Astrocyte of the cerebellum (primary cell): ENCODE data around the gene PLB1.
A peak's percentile ranks its signal among the peaks of the same experiment; 100 is the strongest.

Experiments used
- DNase-seq: peaks from one replicate; pipeline ENCODE4 v3.0.0-alpha.2; 2011; ENCODE audit warnings: low read depth
- H3K4me3 ChIP-seq: 2 replicates; pipeline ENCODE4 v1.5.1; 2011; ENCODE audit warnings: mild to moderate bottlenecking, low read depth, low read length, moderate library complexity
- in situ Hi-C: cut with HindIII; loops from 2 replicates; pipeline ENCODE4 v1.10.0; 2017; ENCODE audit warnings: low sequenced_read_pairs
- TF ChIP-seq, protein P1 (sequence below): IDR thresholded peaks from 2 replicates; pipeline ENCODE4 v1.5.1; 2012; ENCODE audit warnings: low read length, low read depth, moderate library complexity, mild to moderate bottlenecking; ENCODE audit errors: missing control alignments

Gene PLB1

DNA sequence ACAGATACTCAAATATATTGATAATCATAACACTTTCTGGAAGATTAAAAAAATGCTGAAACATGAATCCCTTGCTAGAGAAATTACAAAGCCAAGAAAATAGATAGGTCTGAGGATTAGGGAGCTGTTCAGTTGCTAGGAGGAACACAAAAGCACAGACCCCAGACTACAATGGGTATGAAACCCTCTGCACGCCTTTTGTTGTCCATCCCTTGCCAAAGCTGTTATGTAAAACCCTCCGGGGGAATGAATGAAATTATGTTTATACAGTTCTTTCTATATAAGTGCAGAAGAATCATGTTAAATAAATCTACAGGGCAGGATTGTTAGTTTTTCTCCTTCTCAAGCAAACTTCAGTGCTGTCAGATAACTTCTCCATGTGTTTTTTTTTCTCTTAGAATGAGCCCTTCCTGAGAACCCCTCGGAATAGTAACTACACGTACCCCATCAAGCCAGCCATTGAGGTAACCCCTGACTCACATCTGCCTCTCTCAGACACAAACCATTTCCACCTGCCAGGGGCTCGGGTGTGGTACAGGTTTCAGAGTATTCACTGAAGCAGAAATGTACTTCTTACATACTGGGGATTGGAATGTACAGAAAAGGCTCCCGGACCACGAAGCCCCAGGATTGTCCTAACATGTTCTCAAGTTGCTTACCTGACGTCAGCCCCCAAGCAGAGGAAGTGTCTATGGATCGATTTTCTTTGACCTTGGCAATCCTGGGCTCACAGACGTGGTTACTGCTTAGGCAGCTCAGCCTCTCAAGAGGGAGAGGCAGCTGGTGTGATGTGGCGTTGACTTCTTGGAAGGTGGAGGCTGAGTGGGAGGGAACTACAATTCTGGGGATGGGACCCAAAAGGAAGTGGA is 118.0 kb downstream of the PLB1 start:
- H3K4me3 ChIP-seq = no peak overlapping the region
- peak; percentile 98 for DNase-seq
- TF ChIP-seq, protein P1, sequence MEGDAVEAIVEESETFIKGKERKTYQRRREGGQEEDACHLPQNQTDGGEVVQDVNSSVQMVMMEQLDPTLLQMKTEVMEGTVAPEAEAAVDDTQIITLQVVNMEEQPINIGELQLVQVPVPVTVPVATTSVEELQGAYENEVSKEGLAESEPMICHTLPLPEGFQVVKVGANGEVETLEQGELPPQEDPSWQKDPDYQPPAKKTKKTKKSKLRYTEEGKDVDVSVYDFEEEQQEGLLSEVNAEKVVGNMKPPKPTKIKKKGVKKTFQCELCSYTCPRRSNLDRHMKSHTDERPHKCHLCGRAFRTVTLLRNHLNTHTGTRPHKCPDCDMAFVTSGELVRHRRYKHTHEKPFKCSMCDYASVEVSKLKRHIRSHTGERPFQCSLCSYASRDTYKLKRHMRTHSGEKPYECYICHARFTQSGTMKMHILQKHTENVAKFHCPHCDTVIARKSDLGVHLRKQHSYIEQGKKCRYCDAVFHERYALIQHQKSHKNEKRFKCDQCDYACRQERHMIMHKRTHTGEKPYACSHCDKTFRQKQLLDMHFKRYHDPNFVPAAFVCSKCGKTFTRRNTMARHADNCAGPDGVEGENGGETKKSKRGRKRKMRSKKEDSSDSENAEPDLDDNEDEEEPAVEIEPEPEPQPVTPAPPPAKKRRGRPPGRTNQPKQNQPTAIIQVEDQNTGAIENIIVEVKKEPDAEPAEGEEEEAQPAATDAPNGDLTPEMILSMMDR = no peak
- in situ Hi-C loops = no loop called here

DNA sequence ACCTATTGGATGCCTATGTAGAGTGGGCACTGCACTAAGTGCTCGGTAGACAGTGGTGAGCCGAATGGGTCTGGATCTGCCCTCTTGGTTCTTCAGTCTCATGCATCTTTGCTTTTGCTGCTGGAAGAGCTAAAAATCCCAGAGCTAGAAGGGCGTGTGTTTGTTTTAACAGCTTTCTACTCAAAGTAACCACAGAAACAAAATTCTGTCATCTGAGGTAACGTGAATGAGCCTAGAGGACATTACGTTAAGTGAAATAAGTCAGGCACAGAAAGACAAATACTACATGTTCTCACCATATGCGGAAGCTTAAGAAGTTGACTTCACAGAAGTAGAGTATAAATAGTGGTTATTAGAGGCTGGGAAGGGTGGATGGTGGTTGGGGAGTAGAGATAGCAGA is 119.8 kb downstream of the PLB1 start:
- in situ Hi-C loops = no loop called here
- DNase-seq = no peak
- TF ChIP-seq, protein P1 = no peak
- no peak overlapping the region for H3K4me3 ChIP-seq

DNA sequence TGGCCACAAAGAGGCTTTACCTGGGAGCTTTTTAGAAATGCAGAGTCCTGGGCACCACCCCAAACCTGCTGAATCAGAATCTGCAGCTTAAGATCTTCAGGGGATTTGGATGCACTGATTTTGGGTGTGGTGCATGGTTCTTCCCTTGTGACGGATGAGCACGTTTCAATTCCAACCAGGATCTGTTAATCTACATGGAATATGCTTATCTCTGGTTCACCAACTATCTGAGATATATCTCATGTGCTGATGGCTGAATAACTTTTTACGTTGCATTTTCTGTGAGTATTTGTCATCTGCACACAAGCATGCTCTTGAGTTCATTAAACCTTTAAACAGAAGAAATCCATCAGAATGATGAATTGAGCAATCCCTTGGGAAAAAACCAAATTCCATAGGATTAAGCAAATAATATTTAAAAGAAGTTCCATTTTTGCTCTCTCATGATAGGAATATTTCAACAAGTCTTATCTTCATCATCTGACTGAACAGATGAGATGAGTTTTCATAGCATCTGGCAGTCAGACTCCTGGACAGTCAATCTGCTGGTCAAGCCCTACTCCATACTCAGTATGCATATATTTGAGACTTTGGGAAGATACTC is 120.6 kb downstream of the PLB1 start:
- H3K4me3 ChIP-seq = no peak overlapping the region
- DNase-seq = no peak
- in situ Hi-C loops = no loop called here
- TF ChIP-seq, protein P1 = no peak

DNA sequence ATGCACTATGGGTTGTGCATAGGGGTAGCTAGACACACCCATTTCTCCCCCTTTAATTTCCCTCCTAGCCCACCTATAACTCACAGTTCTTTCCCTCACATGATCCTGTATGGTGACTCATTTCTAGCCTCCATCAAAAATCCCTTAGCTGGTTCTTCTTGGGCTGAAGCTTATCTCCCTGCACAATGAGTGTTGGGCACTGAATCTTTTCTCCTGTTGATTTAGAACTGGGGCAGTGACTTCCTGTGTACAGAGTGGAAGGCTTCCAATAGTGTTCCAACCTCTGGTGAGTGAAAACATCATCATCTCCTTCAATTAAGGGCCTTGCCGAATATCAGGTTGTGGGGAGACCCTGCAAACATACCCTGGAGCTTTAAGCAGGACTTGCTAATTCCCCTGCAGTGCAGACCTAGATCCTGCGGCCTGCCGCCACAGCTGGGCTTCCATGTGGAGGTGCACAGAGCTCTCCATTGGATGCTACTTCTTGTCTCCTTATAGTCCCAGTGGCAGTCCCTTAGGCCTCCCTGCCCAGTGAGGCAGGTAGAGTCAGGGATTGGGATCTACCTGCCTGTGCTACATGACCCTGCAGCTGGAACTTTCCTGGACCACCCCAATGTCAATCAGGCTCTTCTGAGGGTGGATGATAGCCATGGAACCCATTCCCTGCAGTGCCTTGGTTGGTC is 121.8 kb downstream of the PLB1 start:
- no peak overlapping the region for H3K4me3 ChIP-seq
- no peak for DNase-seq
- TF ChIP-seq, protein P1 = no peak
- in situ Hi-C loops = no loop called here

DNA sequence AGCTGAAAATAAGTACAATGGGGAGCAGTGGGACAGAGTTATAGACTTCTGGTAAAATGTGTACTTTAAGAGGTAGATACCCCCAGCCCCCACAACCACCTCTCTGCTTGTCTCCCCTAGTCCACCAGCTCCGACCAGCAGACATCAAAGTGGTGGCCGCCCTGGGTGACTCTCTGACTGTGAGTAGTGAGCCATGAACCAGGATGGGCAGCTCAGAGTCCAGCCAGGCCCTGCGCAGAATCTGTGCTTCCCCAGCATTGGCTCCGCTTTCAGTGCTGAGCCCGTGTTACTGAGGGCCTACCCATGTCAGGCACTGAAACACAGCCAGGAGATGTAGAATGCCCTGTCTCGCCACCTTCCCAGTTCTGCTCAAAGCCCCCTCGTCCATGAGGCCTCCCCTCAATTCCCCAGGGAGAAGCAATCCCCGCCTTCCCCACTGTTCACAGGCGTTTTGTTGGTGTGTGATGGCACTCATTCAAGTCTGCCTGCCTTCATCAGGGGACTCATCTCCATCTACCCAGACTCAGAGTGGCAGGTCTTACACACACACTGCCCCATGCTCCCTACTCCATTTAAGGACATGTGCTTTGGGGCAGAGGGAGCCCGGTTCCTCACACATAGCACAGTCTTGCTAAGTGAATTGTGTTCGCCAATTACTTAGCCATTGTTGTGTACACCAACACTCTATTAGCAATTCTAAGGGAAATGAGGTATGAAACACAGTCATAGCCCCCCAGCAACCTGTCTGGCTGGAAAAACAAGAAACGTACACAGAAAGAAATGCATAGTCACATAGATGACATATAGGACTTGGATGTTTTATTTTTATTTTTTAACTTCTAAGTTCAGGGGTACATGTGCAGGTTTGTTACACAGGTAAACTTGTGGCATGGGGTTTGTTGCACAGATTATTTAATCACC is 122.6 kb downstream of the PLB1 start:
- DNase-seq = no peak
- TF ChIP-seq, protein P1 = no peak
- no peak overlapping the region for H3K4me3 ChIP-seq
- in situ Hi-C loops = no loop called here
